Hepatocyte (in vitro differentiated cells): ENCODE measurements around the gene TMEM117.

Experiments
- EZH2 ChIP-seq: fragments of 200-600 bp; sonication (generic); IDR thresholded peaks from 2 replicates; pipeline ENCODE4 v1.6.1; 2016; ENCODE audit warnings: antibody characterized with exemption, mild to moderate bottlenecking, borderline replicate concordance
- TF ChIP-seq, protein P1 (sequence below): fragments of 200-600 bp; sonication (generic); IDR thresholded peaks from 2 replicates; pipeline ENCODE4 v1.5.1; 2016; ENCODE audit warnings: antibody characterized with exemption, mild to moderate bottlenecking; ENCODE audit not compliant: poor library complexity

DNA sequence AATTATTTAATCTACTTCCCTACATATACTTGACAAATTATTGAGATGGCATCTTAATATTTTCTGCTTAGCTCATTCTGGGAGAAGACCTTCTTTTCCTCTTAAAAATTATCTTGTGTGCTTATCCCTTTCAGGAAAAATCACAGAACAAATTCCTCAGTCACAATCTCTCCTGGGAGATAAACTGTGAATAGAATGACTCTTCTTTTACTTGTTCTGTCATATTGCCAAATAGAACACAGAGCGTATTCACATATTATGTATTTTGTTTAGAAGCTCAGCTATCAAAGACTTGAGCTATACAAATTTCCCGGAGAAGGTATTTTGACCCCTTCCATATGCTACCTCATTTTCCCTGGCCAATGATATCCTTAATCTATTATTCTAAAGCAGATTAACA, 146.7 kb downstream of the TMEM117 start:
- TF ChIP-seq, protein P1, sequence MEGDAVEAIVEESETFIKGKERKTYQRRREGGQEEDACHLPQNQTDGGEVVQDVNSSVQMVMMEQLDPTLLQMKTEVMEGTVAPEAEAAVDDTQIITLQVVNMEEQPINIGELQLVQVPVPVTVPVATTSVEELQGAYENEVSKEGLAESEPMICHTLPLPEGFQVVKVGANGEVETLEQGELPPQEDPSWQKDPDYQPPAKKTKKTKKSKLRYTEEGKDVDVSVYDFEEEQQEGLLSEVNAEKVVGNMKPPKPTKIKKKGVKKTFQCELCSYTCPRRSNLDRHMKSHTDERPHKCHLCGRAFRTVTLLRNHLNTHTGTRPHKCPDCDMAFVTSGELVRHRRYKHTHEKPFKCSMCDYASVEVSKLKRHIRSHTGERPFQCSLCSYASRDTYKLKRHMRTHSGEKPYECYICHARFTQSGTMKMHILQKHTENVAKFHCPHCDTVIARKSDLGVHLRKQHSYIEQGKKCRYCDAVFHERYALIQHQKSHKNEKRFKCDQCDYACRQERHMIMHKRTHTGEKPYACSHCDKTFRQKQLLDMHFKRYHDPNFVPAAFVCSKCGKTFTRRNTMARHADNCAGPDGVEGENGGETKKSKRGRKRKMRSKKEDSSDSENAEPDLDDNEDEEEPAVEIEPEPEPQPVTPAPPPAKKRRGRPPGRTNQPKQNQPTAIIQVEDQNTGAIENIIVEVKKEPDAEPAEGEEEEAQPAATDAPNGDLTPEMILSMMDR = no peak
- no peak for TF ChIP-seq EZH2
